Adrenal gland (tissue), 5 donors: ENCODE data around the gene RCL1.

Source experiments
- CTCF ChIP-seq, 6 experiments: fragments of 450-650 bp in 4 of 6; fragments of 200-600 bp in 2 of 6; sonication (generic) in 1 of 6; IDR thresholded peaks; 1 replicate in 5 of 6; 2 replicates in 1 of 6; pipeline versions ENCODE4 v1.5.1 to v1.8.0; 2016 to 2021; ENCODE audit warnings: antibody characterized with exemption in 6 of 6, mild to moderate bottlenecking in 2 of 6, moderate library complexity in 1 of 6
- POLR2A ChIP-seq, 2 donors: fragments of 450-650 bp; IDR thresholded peaks; one replicate each; pipeline ENCODE4 v1.6.1; 2017; ENCODE audit warnings: antibody characterized with exemption in 2 of 2, mild to moderate bottlenecking in 2 of 2, moderate library complexity in 1 of 2
- donor health status: DM: no; HTN: no; CAD: no.

- TF ChIP-seq CTCF (IDR thresholded peaks at IDR 0.05) (no peak), POLR2A (IDR thresholded peaks at IDR 0.05) (no peak)
Observed at GRCh38 chr9:4852419-4852818, 59.7 kb downstream of the RCL1 start.
